ENCODE results near the gene FBXO46. TPM values are rescaled to one million over a fixed set of nuclear protein-coding genes. Genes with fewer than 3 reads are reported as not detected.

Gene FBXO46
- total RNA-seq, 2 experiments from 2014 or later, result 17.2 to 17.5 TPM

- Histone ChIP-seq H3K4me3 (ENCODE audit: low read length) (no peak overlapping the region), H3K4me1 (ENCODE audit: insufficient read depth, low read length) (no peaks in the 10 kb centered on the region), H3K36me3 (ENCODE audit: insufficient read depth, low read length) (no peaks in the 10 kb centered on the region), H3K27me3 (ENCODE audit: control insufficient read depth in 1 of 2, insufficient read depth in 2 of 2, low read length in 2 of 2) (peaks cover 0 to 2% of the 10 kb centered on the region in 2 experiments), H3K27ac (ENCODE audit: low read depth in 1 of 2, low read length in 2 of 2) (no peak overlapping the region), H3K9me3 (ENCODE audit: control insufficient read depth in 1 of 2, insufficient read depth in 1 of 2, low read length in 2 of 2) (no peaks in the 10 kb centered on the region)
- Mint-ChIP-seq H3K9me3 (no peaks in the 10 kb centered on the region), H3K36me3 (ENCODE audit: low read depth) (no peaks in the 10 kb centered on the region), H3K4me1 (ENCODE audit: low read depth) (no peaks in the 10 kb centered on the region), H3K27me3 (no peaks in the 10 kb centered on the region), H3K27ac (no peak overlapping the region), H3K4me3 (no peak overlapping the region)
- DNase-seq, result no peak
- TF ChIP-seq, protein P1, sequence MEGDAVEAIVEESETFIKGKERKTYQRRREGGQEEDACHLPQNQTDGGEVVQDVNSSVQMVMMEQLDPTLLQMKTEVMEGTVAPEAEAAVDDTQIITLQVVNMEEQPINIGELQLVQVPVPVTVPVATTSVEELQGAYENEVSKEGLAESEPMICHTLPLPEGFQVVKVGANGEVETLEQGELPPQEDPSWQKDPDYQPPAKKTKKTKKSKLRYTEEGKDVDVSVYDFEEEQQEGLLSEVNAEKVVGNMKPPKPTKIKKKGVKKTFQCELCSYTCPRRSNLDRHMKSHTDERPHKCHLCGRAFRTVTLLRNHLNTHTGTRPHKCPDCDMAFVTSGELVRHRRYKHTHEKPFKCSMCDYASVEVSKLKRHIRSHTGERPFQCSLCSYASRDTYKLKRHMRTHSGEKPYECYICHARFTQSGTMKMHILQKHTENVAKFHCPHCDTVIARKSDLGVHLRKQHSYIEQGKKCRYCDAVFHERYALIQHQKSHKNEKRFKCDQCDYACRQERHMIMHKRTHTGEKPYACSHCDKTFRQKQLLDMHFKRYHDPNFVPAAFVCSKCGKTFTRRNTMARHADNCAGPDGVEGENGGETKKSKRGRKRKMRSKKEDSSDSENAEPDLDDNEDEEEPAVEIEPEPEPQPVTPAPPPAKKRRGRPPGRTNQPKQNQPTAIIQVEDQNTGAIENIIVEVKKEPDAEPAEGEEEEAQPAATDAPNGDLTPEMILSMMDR (IDR thresholded peaks at IDR 0.05), result no peak
- ChIA-PET POLR2A (no interaction called here), CTCF (no interaction called here)
- intact Hi-C loops (cut with DNase I, micrococcal nuclease), result no loop called here
- no peak for ATAC-seq (ENCODE audit: poor library complexity)
Measured at GRCh38 chr19:45758921-45759320, 28.2 kb upstream of the FBXO46 start.

GRCh38 chr19:45757695-45758094 lies 27.0 kb upstream of the FBXO46 start:
- Mint-ChIP-seq H3K27ac (no peak overlapping the region), H3K4me3 (no peak overlapping the region), H3K27me3 (no peaks in the 10 kb centered on the region), H3K9me3 (no peaks in the 10 kb centered on the region), H3K4me1 (ENCODE audit: low read depth) (no peaks in the 10 kb centered on the region), H3K36me3 (ENCODE audit: low read depth) (no peaks in the 10 kb centered on the region)
- ChIA-PET POLR2A (no interaction called here), CTCF (no interaction called here)
- Histone ChIP-seq H3K27me3 (ENCODE audit: control insufficient read depth in 1 of 2, insufficient read depth in 2 of 2, low read length in 2 of 2) (no peaks in the 10 kb centered on the region), H3K4me1 (ENCODE audit: insufficient read depth, low read length) (no peaks in the 10 kb centered on the region), H3K27ac (ENCODE audit: low read depth in 1 of 2, low read length in 2 of 2) (no peak overlapping the region), H3K36me3 (ENCODE audit: insufficient read depth, low read length) (no peaks in the 10 kb centered on the region), H3K9me3 (ENCODE audit: control insufficient read depth in 1 of 2, insufficient read depth in 1 of 2, low read length in 2 of 2) (no peaks in the 10 kb centered on the region), H3K4me3 (ENCODE audit: low read length) (no peak overlapping the region)
- ATAC-seq (ENCODE audit: poor library complexity), result no peak
- TF ChIP-seq, protein P1 (IDR thresholded peaks at IDR 0.05), result no peak
- intact Hi-C loops (cut with DNase I, micrococcal nuclease), result no loop called here
- no peak for DNase-seq

- H3K9me3 ChIP-seq (ENCODE audit: control insufficient read depth in 1 of 2, insufficient read depth in 1 of 2, low read length in 2 of 2), result no peaks in the 10 kb centered on the region
- H3K4me3 ChIP-seq (ENCODE audit: low read length), result no peak overlapping the region
- H3K4me1 ChIP-seq (ENCODE audit: insufficient read depth, low read length), result no peaks in the 10 kb centered on the region
- Mint-ChIP-seq H3K4me3 (no peak overlapping the region), H3K36me3 (ENCODE audit: low read depth) (no peaks in the 10 kb centered on the region), H3K27me3 (no peaks in the 10 kb centered on the region), H3K4me1 (ENCODE audit: low read depth) (no peaks in the 10 kb centered on the region), H3K9me3 (no peaks in the 10 kb centered on the region), H3K27ac (no peak overlapping the region)
- no peaks in the 10 kb centered on the region for H3K27me3 ChIP-seq (ENCODE audit: control insufficient read depth in 1 of 2, insufficient read depth in 2 of 2, low read length in 2 of 2)
- no peaks in the 10 kb centered on the region for H3K36me3 ChIP-seq (ENCODE audit: insufficient read depth, low read length)
- no peak overlapping the region for H3K27ac ChIP-seq (ENCODE audit: low read depth in 1 of 2, low read length in 2 of 2)
- ChIA-PET POLR2A (interaction anchor here (0.7 kb wide), 1 partner anchor 14 kb away, joined by 3 read pairs; no protein-coding TSS in a partner anchor), CTCF (interaction anchor here (0.7 kb wide), 1 partner anchor 262 kb away, joined by 3 read pairs; no protein-coding TSS in a partner anchor)
- DNase-seq, result no peak
- intact Hi-C loops (cut with DNase I, micrococcal nuclease), result no loop called here
- no peak for ATAC-seq (ENCODE audit: poor library complexity)
- TF ChIP-seq, protein P1 (IDR thresholded peaks at IDR 0.05), result no peak
Measured at GRCh38 chr19:45754323-45754722, 23.6 kb upstream of the FBXO46 start.

Data from CD4-positive, alpha-beta T cell (primary cell).